HG03066 (cell line): ENCODE data around the gene TAMM41.
"Not testable (repeated sequence)": the region's sequence is repeated elsewhere in the genome, so short reads cannot be mapped to it uniquely, and the experiment has no call there.

ENCODE experiments used
- ATAC-seq: cut with Tn5 transposase; IDR thresholded peaks from one replicate; pipeline ENCODE4 v1.9.1; 2021; ENCODE audit warnings: low read depth; ENCODE audit not compliant: unreplicated experiment

TAMM41 gene

GRCh38 chr3:11818033-11818432, 28.7 kb downstream of the TAMM41 start:
- no peak for ATAC-seq

GRCh38 chr3:11815111-11815510, 31.6 kb downstream of the TAMM41 start:
- ATAC-seq = no peak

GRCh38 chr3:11814663-11815062, 32.0 kb downstream of the TAMM41 start:
- ATAC-seq = no peak

- ATAC-seq = no peak
These were observed 36.4 kb downstream of the TAMM41 start for GRCh38 chr3:11810276-11810675.

- no peak for ATAC-seq
These were observed 38.5 kb downstream of the TAMM41 start for GRCh38 chr3:11808231-11808630.

- no peak for ATAC-seq
These were observed 39.0 kb downstream of the TAMM41 start for GRCh38 chr3:11807686-11808085.

GRCh38 chr3:11805716-11806115, 41.0 kb downstream of the TAMM41 start:
- no peak for ATAC-seq

- peak; percentile 73 for ATAC-seq
These were observed 42.5 kb downstream of the TAMM41 start for GRCh38 chr3:11803977-11804892.

GRCh38 chr3:11799791-11800190, 46.9 kb downstream of the TAMM41 start:
- ATAC-seq = no peak

- ATAC-seq = no peak
These were observed 51.8 kb downstream of the TAMM41 start for GRCh38 chr3:11794927-11795326.

GRCh38 chr3:11791339-11792200, 55.1 kb downstream of the TAMM41 start:
- no peak for ATAC-seq

- no peak for ATAC-seq
These were observed 57.3 kb downstream of the TAMM41 start for GRCh38 chr3:11789412-11789811.

- ATAC-seq = no peak
These were observed 61.7 kb downstream of the TAMM41 start for GRCh38 chr3:11784971-11785377.

GRCh38 chr3:11780341-11780740, 66.3 kb downstream of the TAMM41 start:
- no peak for ATAC-seq

- no peak for ATAC-seq
These were observed 67.1 kb downstream of the TAMM41 start for GRCh38 chr3:11779626-11780025.

GRCh38 chr3:11778248-11778647, 68.4 kb downstream of the TAMM41 start:
- no peak for ATAC-seq

GRCh38 chr3:11776346-11776745, 70.3 kb downstream of the TAMM41 start:
- no peak for ATAC-seq

GRCh38 chr3:11775493-11775892, 71.2 kb downstream of the TAMM41 start:
- ATAC-seq = no peak

- no peak for ATAC-seq
These were observed 72.3 kb downstream of the TAMM41 start for GRCh38 chr3:11774296-11774877.

GRCh38 chr3:11771931-11772330, 74.8 kb downstream of the TAMM41 start:
- not testable (repeated sequence) for ATAC-seq
